WTC11 (cell line): ENCODE results near the gene GRIA4. TPM values are rescaled to one million over a fixed set of nuclear protein-coding genes. Genes with fewer than 3 reads are reported as not detected.

Source experiments
- ATAC-seq: fragments of 200-7000 bp; cut with Tn5 transposase; 2 replicates; pipeline ENCODE4 v1.10.0; 2021; ENCODE audit warnings: mild to moderate bottlenecking, moderate library complexity
- CTCF ChIA-PET: fragments of 300-600 bp; sonication (Branson Sonifier 250); formaldehyde crosslinking; loops from one replicate; lab custom pipeline; 2021; ENCODE audit warnings: antibody characterized with exemption; lab: Charles Lee
- POLR2A ChIA-PET: fragments of 350-600 bp; sonication (Branson Sonifier 250); formaldehyde crosslinking; loops from one replicate; lab custom pipeline; 2021; ENCODE audit warnings: antibody characterized with exemption; lab: Charles Lee
- DNase-seq: peaks from one replicate; pipeline ENCODE4 v3.0.0; 2021; ENCODE audit warnings: low spot score
- H3K27ac Mint-ChIP-seq: 2 replicates; pipeline ENCODE4 v1.8.0; 2021; ENCODE audit warnings: mixed read lengths
- H3K27me3 Mint-ChIP-seq: 2 replicates; pipeline ENCODE4 v1.8.0; 2021; ENCODE audit warnings: low read depth, mild to moderate bottlenecking, moderate library complexity, mixed read lengths
- H3K36me3 Mint-ChIP-seq: 2 replicates; pipeline ENCODE4 v1.8.0; 2021; ENCODE audit warnings: mixed read lengths
- H3K4me1 Mint-ChIP-seq: 2 replicates; pipeline ENCODE4 v1.8.0; 2022; ENCODE audit warnings: mixed read lengths
- H3K4me3 Mint-ChIP-seq: 2 replicates; pipeline ENCODE4 v1.8.0; 2021; ENCODE audit warnings: mild to moderate bottlenecking, moderate library complexity, mixed read lengths
- H3K9me3 Mint-ChIP-seq: 2 replicates; pipeline ENCODE4 v1.8.0; 2021; ENCODE audit warnings: mixed read lengths
- ATF6 ChIP-seq: sonication (generic); formaldehyde crosslinking; IDR thresholded peaks from 2 replicates; pipeline ENCODE4 v1.8.1; 2023; ENCODE audit warnings: mild to moderate bottlenecking, missing genetic modification reagents
- CREM ChIP-seq: sonication (generic); formaldehyde crosslinking; IDR thresholded peaks from 2 replicates; pipeline ENCODE4 v1.8.1; 2022; ENCODE audit warnings: mild to moderate bottlenecking, missing genetic modification reagents, moderate library complexity
- E2F5 ChIP-seq: sonication (generic); formaldehyde crosslinking; IDR thresholded peaks from 2 replicates; pipeline ENCODE4 v1.8.1; 2022; ENCODE audit warnings: mild to moderate bottlenecking, moderate library complexity, missing genetic modification reagents
- FOXJ3 ChIP-seq: sonication (generic); formaldehyde crosslinking; IDR thresholded peaks from 2 replicates; pipeline ENCODE4 v1.9.0; 2021; ENCODE audit warnings: missing genetic modification reagents, mild to moderate bottlenecking, borderline replicate concordance
- GABPB1 ChIP-seq: sonication (generic); formaldehyde crosslinking; IDR thresholded peaks from 2 replicates; pipeline ENCODE4 v1.8.1; 2023; ENCODE audit warnings: mild to moderate bottlenecking, missing genetic modification reagents
- GRHL2 ChIP-seq: fragments of 250-450 bp; sonication (Bioruptor Pico); IDR thresholded peaks from 2 replicates; pipeline ENCODE4 v1.8.0; 2022; ENCODE audit warnings: mild to moderate bottlenecking, moderate library complexity; ENCODE audit not compliant: insufficient replicate concordance, severe bottlenecking
- GTF2I ChIP-seq: fragments of 250-450 bp; sonication (Bioruptor Pico); conservative IDR thresholded peaks from 2 replicates; pipeline ENCODE4 v1.4.0; 2021; ENCODE audit warnings: mild to moderate bottlenecking
- KAT7 ChIP-seq: sonication (generic); formaldehyde crosslinking; IDR thresholded peaks from 2 replicates; pipeline ENCODE4 v1.8.1; 2023; ENCODE audit warnings: missing genetic modification reagents, mild to moderate bottlenecking, borderline replicate concordance
- RELA ChIP-seq: sonication (generic); formaldehyde crosslinking; IDR thresholded peaks from 2 replicates; pipeline ENCODE4 v1.8.1; 2022; ENCODE audit warnings: missing genetic modification reagents, mild to moderate bottlenecking, borderline replicate concordance
- RORB ChIP-seq: fragments of 250-450 bp; sonication (Bioruptor Pico); IDR thresholded peaks from 2 replicates; pipeline ENCODE4 v1.9.0; 2021; ENCODE audit warnings: mild to moderate bottlenecking
- SMAD3 ChIP-seq: sonication (generic); formaldehyde crosslinking; IDR thresholded peaks from 2 replicates; pipeline ENCODE4 v1.8.0; 2022; ENCODE audit warnings: missing genetic modification reagents, mild to moderate bottlenecking, borderline replicate concordance
- TP53 ChIP-seq: sonication (generic); formaldehyde crosslinking; IDR thresholded peaks from 2 replicates; pipeline ENCODE4 v1.8.1; 2023; ENCODE audit warnings: mild to moderate bottlenecking, missing genetic modification reagents
- ZNF121 ChIP-seq: sonication (generic); formaldehyde crosslinking; IDR thresholded peaks from 2 replicates; pipeline ENCODE4 v1.8.0; 2023; ENCODE audit warnings: missing genetic modification reagents
- ZNF219 ChIP-seq: sonication (generic); formaldehyde crosslinking; IDR thresholded peaks from 2 replicates; pipeline ENCODE4 v1.8.0; 2023; ENCODE audit warnings: missing genetic modification reagents, mild to moderate bottlenecking, borderline replicate concordance
- ZNF317 ChIP-seq: sonication (generic); formaldehyde crosslinking; IDR thresholded peaks from 2 replicates; pipeline ENCODE4 v1.8.1; 2023; ENCODE audit warnings: low read depth, mild to moderate bottlenecking, moderate library complexity, missing genetic modification reagents, borderline replicate concordance
- ZNF423 ChIP-seq: fragments of 250-450 bp; sonication (Bioruptor Pico); IDR thresholded peaks from 2 replicates; pipeline ENCODE4 v2.1.2; 2022; ENCODE audit warnings: mild to moderate bottlenecking, moderate library complexity
- ZNF512 ChIP-seq: sonication (generic); formaldehyde crosslinking; IDR thresholded peaks from 2 replicates; pipeline ENCODE4 v1.8.1; 2022; ENCODE audit warnings: missing genetic modification reagents, borderline replicate concordance
- total RNA-seq: library from RNA; stranded (reverse); gene quantifications from 3 replicates; pipeline ENCODE4 v1.2.3, GENCODE V29; 2021
- TF ChIP-seq, protein P1 (sequence below): sonication (generic); formaldehyde crosslinking; IDR thresholded peaks from 2 replicates; pipeline ENCODE4 v1.8.0; 2022; ENCODE audit warnings: mild to moderate bottlenecking, missing genetic modification reagents
- TF ChIP-seq, protein P2 (sequence below): sonication (generic); formaldehyde crosslinking; IDR thresholded peaks from 2 replicates; pipeline ENCODE4 v1.8.0; 2022; ENCODE audit warnings: mild to moderate bottlenecking, missing genetic modification reagents
- TF ChIP-seq, protein P3 (sequence below): fragments of 250-450 bp; sonication (Bioruptor Pico); conservative IDR thresholded peaks from 2 replicates; pipeline ENCODE4 v1.9.0; 2021; ENCODE audit warnings: mild to moderate bottlenecking
- TF ChIP-seq, protein P4 (sequence below): sonication (generic); formaldehyde crosslinking; IDR thresholded peaks from 2 replicates; pipeline ENCODE4 v1.8.0; 2022; ENCODE audit warnings: mild to moderate bottlenecking, missing genetic modification reagents
- TF ChIP-seq, protein P5 (sequence below): sonication (generic); formaldehyde crosslinking; IDR thresholded peaks from 2 replicates; pipeline ENCODE4 v1.8.0; 2023; ENCODE audit warnings: missing genetic modification reagents

Gene GRIA4
- total RNA-seq, 1 experiment from 2014 or later: 11.4 TPM

DNA sequence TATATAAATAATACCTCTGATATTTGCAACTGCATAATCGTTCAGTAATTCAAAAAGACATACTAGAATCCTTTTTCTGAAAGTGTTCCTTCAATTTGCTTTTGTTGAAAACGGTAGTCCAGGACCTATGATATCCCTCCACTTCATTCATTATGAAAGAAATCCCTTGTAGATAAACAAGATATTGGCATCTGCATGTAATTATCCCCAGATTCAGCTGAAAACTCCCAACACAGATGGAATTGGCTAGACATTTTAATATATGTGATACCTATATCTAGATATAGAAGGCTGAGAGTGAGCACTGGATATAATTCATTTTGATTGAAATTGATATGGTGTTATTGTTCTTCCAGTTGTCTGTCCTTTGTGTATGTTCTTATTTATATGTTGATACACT lies 302.8 kb downstream of the GRIA4 start:
- Mint-ChIP-seq H3K27me3 (no peaks in the 10 kb centered on the region), H3K36me3 (no peaks in the 10 kb centered on the region), H3K4me1 (peaks cover 8% of the 10 kb centered on the region)
- CTCF ChIA-PET: no interaction called here
- no peak for ATAC-seq
- TF ChIP-seq ZNF512 (CRISPR knock-in tag) (no peak), KAT7 (CRISPR knock-in tag) (no peak), E2F5 (no peak), FOXJ3 (CRISPR knock-in tag) (no peak), RELA (no peak), GABPB1 (no peak), ZNF317 (no peak), TP53 (no peak), ZNF423 (CRISPR knock-in tag) (no peak), RORB (CRISPR knock-in tag) (no peak), ZNF121 (no peak)
- TF ChIP-seq, protein P1, sequence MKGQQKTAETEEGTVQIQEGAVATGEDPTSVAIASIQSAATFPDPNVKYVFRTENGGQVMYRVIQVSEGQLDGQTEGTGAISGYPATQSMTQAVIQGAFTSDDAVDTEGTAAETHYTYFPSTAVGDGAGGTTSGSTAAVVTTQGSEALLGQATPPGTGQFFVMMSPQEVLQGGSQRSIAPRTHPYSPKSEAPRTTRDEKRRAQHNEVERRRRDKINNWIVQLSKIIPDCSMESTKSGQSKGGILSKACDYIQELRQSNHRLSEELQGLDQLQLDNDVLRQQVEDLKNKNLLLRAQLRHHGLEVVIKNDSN (CRISPR knock-in tag): no peak
- TF ChIP-seq, protein P2, sequence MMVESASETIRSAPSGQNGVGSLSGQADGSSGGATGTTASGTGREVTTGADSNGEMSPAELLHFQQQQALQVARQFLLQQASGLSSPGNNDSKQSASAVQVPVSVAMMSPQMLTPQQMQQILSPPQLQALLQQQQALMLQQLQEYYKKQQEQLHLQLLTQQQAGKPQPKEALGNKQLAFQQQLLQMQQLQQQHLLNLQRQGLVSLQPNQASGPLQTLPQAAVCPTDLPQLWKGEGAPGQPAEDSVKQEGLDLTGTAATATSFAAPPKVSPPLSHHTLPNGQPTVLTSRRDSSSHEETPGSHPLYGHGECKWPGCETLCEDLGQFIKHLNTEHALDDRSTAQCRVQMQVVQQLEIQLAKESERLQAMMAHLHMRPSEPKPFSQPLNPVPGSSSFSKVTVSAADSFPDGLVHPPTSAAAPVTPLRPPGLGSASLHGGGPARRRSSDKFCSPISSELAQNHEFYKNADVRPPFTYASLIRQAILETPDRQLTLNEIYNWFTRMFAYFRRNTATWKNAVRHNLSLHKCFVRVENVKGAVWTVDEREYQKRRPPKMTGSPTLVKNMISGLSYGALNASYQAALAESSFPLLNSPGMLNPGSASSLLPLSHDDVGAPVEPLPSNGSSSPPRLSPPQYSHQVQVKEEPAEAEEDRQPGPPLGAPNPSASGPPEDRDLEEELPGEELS (CRISPR knock-in tag): no peak
- TF ChIP-seq, protein P3, sequence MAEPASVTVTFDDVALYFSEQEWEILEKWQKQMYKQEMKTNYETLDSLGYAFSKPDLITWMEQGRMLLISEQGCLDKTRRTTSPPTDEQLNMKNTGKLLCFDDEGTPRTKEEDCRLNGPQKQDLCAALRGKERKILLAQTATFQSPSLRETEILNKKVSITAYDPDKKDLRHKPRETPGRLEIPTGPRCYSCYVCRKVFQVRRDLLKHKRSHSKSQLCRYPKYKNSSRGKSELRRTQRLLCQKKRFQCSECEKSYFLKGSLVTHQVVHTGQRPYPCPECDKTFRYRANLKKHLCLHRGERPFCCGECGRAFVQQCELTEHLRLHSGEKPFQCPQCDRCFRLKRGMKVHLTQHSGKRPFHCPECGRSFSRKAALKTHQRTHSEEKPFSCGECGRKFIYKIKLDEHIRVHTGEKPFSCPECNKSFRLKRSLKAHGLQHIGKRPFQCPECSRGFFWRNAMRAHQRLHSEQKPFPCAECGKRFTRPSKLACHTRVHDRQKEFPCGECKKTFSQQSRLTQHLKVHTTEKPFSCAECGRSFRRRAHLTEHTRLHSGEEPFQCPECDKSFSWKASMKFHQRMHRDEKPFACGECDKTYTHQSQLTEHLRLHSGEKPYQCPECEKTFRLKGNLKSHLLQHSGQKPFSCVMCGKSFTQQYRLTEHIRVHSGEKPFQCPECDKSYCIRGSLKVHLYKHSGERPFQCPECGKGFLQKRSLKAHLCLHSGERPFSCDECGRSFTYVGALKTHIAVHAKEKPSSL (CRISPR knock-in tag): no peak
- TF ChIP-seq, protein P4, sequence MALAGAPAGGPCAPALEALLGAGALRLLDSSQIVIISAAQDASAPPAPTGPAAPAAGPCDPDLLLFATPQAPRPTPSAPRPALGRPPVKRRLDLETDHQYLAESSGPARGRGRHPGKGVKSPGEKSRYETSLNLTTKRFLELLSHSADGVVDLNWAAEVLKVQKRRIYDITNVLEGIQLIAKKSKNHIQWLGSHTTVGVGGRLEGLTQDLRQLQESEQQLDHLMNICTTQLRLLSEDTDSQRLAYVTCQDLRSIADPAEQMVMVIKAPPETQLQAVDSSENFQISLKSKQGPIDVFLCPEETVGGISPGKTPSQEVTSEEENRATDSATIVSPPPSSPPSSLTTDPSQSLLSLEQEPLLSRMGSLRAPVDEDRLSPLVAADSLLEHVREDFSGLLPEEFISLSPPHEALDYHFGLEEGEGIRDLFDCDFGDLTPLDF (CRISPR knock-in tag): no peak
- TF ChIP-seq, all 79 proteins: peak for 0
- DNase-seq: no peak
- POLR2A ChIA-PET: no interaction called here
- Mint-ChIP-seq H3K27ac (no peak overlapping the region), H3K9me3 (no peaks in the 10 kb centered on the region), H3K4me3 (no peak overlapping the region)

DNA sequence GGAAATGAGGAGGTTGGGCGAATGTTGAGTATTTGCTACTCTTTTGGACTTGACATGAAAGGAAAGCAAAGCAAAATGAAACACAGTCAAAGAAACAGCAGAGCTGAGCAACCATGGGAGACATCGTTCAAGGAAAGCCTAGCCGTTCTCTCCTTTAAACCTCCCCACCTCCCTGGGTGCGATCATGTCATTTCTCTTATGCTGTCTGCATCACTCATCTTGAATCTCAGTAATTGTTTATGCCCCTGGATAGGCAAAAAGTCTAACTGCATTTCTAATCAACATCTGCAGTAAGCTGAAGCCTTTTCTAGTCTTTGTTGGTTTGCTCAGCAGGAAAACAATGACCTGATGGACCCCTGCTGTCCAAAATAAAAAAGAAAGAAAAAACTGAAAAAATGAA lies 305.1 kb downstream of the GRIA4 start:
- ChIA-PET POLR2A (no interaction called here), CTCF (no interaction called here)
- Mint-ChIP-seq H3K36me3 (no peaks in the 10 kb centered on the region), H3K4me3 (no peak overlapping the region), H3K4me1 (peaks cover 8% of the 10 kb centered on the region), H3K9me3 (no peaks in the 10 kb centered on the region), H3K27me3 (no peaks in the 10 kb centered on the region), H3K27ac (no peak overlapping the region)
- TF ChIP-seq GTF2I (CRISPR knock-in tag): no peak
- no peak for TF ChIP-seq GRHL2 (CRISPR knock-in tag)
- TF ChIP-seq CREM (CRISPR knock-in tag): no peak
- TF ChIP-seq ZNF219 (CRISPR knock-in tag): no peak
- TF ChIP-seq SMAD3 (CRISPR knock-in tag): no peak
- no peak for TF ChIP-seq ATF6 (CRISPR knock-in tag)
- TF ChIP-seq, protein P5, sequence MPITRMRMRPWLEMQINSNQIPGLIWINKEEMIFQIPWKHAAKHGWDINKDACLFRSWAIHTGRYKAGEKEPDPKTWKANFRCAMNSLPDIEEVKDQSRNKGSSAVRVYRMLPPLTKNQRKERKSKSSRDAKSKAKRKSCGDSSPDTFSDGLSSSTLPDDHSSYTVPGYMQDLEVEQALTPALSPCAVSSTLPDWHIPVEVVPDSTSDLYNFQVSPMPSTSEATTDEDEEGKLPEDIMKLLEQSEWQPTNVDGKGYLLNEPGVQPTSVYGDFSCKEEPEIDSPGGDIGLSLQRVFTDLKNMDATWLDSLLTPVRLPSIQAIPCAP: no peak
- DNase-seq (no peak), ATAC-seq (peak; percentile 61)
